ENCODE data around the gene SMIM41.

GRCh38 chr12:52146822-52147366 is 67.4 kb downstream of the SMIM41 start:
- TF ChIP-seq CTCF (IDR thresholded peaks at IDR 0.05) (no peak), POLR2A (IDR thresholded peaks at IDR 0.05) (no peak), POLR2AphosphoS5 (IDR thresholded peaks at IDR 0.05; ENCODE audit: insufficient read depth in 1 of 2, low read depth in 1 of 2) (no peak)
